Measurements from ENCODE around the gene NANS. TPM values are rescaled to one million over a fixed set of nuclear protein-coding genes. Genes with fewer than 3 reads are reported as not detected.

Gene NANS
- total RNA-seq, 1 experiment from 2014 or later, result 48.9 TPM

DNA sequence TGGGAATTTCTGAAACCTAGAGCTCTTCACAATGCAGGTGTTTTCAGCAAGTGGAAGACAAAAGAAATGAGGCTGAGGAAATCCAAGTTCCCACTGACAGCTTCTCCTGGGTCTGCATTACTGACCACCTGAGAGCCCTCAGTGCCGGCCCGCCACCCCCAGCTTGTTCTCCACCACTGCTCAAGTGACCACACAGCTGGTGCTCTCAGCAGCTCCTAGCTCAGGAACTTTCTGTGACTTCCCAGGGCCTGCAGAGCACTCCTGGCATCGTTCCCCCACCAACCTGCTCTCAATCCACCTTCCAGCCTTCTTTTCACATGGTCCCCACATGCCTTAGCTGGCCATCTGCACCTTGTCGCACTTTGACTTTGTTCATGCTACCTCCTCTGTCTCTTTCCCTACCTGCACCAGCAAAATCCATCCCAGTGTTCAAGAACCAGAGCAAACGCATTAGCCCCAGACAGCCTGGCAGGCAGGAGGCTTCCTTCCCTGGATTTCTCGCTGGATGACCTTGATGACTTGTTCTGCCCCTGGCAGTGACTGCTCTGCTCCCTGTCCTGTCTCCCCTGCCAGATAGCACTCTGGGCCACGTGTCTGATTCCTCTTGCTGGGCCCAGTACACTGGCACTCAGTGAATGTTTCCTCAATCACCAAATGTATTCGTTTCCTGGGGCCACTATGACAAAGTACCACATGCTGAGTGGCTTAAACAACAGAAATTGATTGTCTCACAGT, 35.1 kb upstream of the NANS start:
- Histone ChIP-seq H3K27ac (ENCODE audit: low read depth, low read length) (no peak overlapping the region), H3K79me2 (ENCODE audit: insufficient read depth, low read length) (no peaks in the 10 kb centered on the region), H3K4me1 (ENCODE audit: control insufficient read depth in 1 of 2, insufficient read depth in 2 of 2, low read length in 2 of 2) (no peaks in the 10 kb centered on the region), H3K9ac (ENCODE audit: low read length) (no peak overlapping the region), H3K4me3 (replicated peaks in 1 of 2; ENCODE audit: low read depth in 1 of 2, low read length in 2 of 2) (no peak overlapping the region), H2AFZ (ENCODE audit: low read depth, low read length, poor library complexity, severe bottlenecking) (no peak overlapping the region), H3K4me2 (ENCODE audit: low read length) (no peak overlapping the region), H3K36me3 (ENCODE audit: control insufficient read depth in 1 of 2, insufficient read depth in 2 of 2, low read length in 2 of 2) (peaks cover 22 to 30% of the 10 kb centered on the region in 2 experiments), H4K20me1 (ENCODE audit: insufficient read depth) (peaks cover 9% of the 10 kb centered on the region; the same call in 1 of the 2 replicates), H3K9me3 (ENCODE audit: control insufficient read depth in 1 of 2, insufficient read depth in 1 of 2, low read depth in 1 of 2, low read length in 2 of 2) (no peaks in the 10 kb centered on the region), H3K27me3 (ENCODE audit: insufficient read depth, low read length) (no peaks in the 10 kb centered on the region), H3K9me2 (ENCODE audit: insufficient read depth) (no peaks in the 10 kb centered on the region)
- RAD21 ChIA-PET (ENCODE audit: low non-redundant PET in 1 of 2, low total read pairs in 2 of 2, uncharacterized antibody in 2 of 2, unreplicated experiment in 2 of 2), result no interaction called here
- TF ChIP-seq, protein P1, sequence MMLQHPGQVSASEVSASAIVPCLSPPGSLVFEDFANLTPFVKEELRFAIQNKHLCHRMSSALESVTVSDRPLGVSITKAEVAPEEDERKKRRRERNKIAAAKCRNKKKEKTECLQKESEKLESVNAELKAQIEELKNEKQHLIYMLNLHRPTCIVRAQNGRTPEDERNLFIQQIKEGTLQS (IDR thresholded peaks at IDR 0.05), result no peak
- no peak for TF ChIP-seq EZH2 (IDR thresholded peaks at IDR 0.05)
- TF ChIP-seq POLR2AphosphoS5 (IDR thresholded peaks at IDR 0.05; ENCODE audit: low read depth, low read length), result no peak
- TF ChIP-seq CBX3 (IDR thresholded peaks at IDR 0.05; ENCODE audit: low read depth), result no peak
- no peak for TF ChIP-seq ZNF274 (IDR thresholded peaks at IDR 0.05; ENCODE audit: low read depth, low read length)
- TF ChIP-seq EGR1 (IDR thresholded peaks at IDR 0.05; ENCODE audit: low read depth), result no peak
- TF ChIP-seq, protein P2, sequence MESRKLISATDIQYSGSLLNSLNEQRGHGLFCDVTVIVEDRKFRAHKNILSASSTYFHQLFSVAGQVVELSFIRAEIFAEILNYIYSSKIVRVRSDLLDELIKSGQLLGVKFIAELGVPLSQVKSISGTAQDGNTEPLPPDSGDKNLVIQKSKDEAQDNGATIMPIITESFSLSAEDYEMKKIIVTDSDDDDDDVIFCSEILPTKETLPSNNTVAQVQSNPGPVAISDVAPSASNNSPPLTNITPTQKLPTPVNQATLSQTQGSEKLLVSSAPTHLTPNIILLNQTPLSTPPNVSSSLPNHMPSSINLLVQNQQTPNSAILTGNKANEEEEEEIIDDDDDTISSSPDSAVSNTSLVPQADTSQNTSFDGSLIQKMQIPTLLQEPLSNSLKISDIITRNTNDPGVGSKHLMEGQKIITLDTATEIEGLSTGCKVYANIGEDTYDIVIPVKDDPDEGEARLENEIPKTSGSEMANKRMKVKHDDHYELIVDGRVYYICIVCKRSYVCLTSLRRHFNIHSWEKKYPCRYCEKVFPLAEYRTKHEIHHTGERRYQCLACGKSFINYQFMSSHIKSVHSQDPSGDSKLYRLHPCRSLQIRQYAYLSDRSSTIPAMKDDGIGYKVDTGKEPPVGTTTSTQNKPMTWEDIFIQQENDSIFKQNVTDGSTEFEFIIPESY (IDR thresholded peaks at IDR 0.05; ENCODE audit: extremely low read depth, insufficient replicate concordance, low read length), result no peak
- intact Hi-C loops (cut with micrococcal nuclease), result no loop called here
- POLR2A ChIA-PET, result no interaction called here
- CTCF ChIA-PET, result interaction anchor here (1.8 kb wide), 1 partner anchor 13 kb away, joined by 5 read pairs; no protein-coding TSS in a partner anchor
- no peak for DNase-seq (ENCODE audit: low read depth, low spot score)
- no TSS peak for BruUV-seq (replicated peaks)
- ATAC-seq, result no peak

Measured in HCT116 (cell line).